ENCODE results near the gene OXNAD1.

DNA sequence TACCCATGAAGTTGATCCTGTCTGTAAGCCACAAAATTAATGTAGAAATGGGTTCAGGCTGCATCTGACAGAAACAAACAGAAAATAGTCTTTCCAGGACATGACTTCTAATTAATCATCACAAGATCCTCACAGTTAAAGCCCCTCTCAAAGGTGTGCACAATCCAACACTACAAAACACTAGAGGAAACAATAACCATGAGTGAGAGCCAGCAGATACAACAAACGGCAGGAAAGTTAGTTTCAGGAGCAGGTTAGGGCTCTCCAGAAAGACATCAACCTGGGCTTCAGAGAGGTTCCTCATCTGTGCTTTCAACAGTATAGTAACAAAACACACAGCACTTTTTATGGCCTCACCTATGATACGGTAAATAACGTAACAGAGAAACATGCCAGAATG lies 43.0 kb upstream of the OXNAD1 start:
- TF ChIP-seq CTCF (conservative IDR thresholded peaks at IDR 0.05 in 1 of 2, IDR thresholded peaks at IDR 0.05 in 1 of 2; ENCODE audit: low read depth in 1 of 2, low read length in 2 of 2) (no peak), EZH2 (IDR thresholded peaks at IDR 0.05; ENCODE audit: low read length, missing control alignments) (no peak)
